Choroid plexus epithelial cell (primary cell): ENCODE data around the gene CLSTN1.

Experiments
- DNase-seq: peaks from one replicate; pipeline ENCODE4 v3.0.0-alpha.2; 2010; ENCODE audit warnings: low read depth
- H3K4me3 ChIP-seq: 2 replicates; pipeline ENCODE4 v1.5.1; 2011; ENCODE audit warnings: low read depth, mild to moderate bottlenecking, control low read depth, low read length, moderate library complexity
- TF ChIP-seq, protein P1 (sequence below): conservative IDR thresholded peaks from 2 replicates; pipeline ENCODE4 v1.5.1; 2011; ENCODE audit warnings: low read depth, mild to moderate bottlenecking, control low read depth, inconsistent platforms, low read length, moderate library complexity

The CLSTN1 gene

GRCh38 chr1:9729523-9729922, 94.2 kb downstream of the CLSTN1 start:
- no peak for DNase-seq
- no peak overlapping the region for H3K4me3 ChIP-seq
- TF ChIP-seq, protein P1, sequence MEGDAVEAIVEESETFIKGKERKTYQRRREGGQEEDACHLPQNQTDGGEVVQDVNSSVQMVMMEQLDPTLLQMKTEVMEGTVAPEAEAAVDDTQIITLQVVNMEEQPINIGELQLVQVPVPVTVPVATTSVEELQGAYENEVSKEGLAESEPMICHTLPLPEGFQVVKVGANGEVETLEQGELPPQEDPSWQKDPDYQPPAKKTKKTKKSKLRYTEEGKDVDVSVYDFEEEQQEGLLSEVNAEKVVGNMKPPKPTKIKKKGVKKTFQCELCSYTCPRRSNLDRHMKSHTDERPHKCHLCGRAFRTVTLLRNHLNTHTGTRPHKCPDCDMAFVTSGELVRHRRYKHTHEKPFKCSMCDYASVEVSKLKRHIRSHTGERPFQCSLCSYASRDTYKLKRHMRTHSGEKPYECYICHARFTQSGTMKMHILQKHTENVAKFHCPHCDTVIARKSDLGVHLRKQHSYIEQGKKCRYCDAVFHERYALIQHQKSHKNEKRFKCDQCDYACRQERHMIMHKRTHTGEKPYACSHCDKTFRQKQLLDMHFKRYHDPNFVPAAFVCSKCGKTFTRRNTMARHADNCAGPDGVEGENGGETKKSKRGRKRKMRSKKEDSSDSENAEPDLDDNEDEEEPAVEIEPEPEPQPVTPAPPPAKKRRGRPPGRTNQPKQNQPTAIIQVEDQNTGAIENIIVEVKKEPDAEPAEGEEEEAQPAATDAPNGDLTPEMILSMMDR: no peak

DNA sequence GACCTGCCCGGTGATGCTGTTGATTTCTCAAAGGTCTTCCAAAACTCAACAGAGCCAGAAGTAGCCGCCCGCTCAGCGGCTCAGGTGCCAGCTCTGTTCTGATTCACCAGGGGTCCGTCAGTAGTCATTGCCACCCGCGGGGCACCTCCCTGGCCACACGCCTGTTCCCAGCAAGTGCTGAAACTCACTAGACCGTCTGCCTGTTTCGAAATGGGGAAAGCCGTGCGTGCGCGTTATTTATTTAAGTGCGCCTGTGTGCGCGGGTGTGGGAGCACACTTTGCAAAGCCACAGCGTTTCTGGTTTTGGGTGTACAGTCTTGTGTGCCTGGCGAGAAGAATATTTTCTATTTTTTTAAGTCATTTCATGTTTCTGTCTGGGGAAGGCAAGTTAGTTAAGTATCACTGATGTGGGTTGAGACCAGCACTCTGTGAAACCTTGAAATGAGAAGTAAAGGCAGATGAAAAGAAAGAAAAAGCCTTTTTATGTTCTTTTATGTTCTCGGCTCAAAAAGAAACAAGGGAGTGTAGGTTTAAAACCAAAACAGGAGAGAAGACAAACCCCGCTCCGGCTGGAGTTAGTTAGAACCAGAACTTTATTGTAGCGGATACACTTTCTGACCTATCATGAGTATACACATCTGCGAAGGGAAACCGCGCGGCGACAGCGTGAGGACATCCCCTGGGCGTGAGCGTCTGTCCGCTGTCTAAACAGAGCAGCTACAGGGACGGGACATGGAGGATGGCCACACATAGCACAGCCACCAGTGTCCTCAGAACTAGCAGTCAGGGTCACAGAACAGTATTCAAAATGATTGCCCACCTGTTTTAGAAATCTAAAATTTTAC, 95.1 kb downstream of the CLSTN1 start:
- TF ChIP-seq, protein P1: no peak
- no peak for DNase-seq
- H3K4me3 ChIP-seq: no peak overlapping the region

DNA sequence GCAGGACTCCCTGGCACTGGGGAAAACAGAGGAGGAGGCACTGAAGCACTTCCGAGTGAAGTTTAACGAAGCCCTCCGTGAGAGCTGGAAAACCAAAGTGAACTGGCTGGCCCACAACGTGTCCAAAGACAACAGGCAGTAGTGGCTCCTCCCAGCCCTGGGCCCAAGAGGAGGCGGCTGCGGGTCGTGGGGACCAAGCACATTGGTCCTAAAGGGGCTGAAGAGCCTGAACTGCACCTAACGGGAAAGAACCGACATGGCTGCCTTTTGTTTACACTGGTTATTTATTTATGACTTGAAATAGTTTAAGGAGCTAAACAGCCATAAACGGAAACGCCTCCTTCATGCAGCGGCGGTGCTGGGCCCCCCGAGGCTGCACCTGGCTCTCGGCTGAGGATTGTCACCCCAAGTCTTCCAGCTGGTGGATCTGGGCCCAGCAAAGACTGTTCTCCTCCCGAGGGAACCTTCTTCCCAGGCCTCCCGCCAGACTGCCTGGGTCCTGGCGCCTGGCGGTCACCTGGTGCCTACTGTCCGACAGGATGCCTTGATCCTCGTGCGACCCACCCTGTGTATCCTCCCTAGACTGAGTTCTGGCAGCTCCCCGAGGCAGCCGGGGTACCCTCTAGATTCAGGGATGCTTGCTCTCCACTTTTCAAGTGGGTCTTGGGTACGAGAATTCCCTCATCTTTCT, 96.7 kb downstream of the CLSTN1 start:
- H3K4me3 ChIP-seq: no peak overlapping the region
- no peak for DNase-seq
- TF ChIP-seq, protein P1: no peak

DNA sequence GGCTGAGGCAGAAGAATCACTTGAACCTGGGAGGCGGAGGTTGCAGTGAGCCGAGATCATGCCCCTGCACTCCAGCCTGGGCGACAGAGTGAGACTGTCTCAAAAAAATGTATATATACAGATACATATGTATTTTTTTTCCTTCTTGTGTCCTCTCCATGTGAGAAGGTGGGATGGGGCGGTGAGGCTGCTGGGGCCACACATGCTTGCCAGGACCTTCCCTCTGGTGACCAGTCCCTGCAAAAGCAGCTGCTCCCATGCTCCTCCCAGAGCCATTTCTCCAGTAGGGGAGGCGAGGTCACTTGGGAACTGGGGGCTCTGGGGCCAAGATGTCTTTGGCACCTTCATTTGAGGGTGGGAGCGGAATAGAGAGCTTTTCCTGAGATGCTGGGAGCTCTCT, 97.4 kb downstream of the CLSTN1 start:
- TF ChIP-seq, protein P1: no peak
- no peak for DNase-seq
- no peak overlapping the region for H3K4me3 ChIP-seq

DNA sequence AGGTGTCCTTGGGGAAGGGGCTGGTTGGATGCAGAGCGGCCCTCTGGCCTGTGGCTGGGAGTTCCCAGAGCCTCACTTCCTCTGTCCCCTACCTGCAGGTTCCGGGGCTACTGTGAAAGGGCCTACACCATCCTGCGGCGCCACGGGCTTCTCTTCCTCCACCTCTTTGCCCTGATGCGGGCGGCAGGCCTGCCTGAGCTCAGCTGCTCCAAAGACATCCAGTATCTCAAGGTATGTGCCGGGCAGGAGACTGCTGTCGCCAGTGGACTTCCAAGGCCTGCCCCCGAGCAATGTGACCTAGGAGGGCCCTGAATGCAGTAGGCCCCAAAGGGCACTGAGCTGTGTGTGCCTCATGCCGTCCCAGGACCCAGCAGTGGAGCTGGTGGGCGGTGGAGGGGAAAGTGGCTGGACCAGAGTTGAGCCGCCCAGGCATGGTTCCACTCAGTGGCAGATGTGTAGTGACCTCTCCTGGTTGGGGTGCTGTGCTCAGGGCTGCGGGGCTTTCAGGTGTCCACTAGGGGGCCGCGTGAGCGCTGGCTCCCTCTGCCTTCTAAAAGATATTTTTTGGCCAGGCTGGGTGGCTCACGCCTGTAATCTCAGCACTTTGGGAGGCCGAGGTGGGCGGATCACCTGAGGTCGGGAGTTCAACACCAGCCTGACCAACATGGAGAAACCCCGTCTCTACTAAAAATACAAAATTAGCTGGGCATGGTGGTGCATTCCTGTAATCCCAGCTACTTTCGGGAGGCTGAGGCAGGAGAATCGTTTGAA, 98.9 kb downstream of the CLSTN1 start:
- TF ChIP-seq, protein P1: peak; percentile 90
- peak; percentile 71 for DNase-seq
- H3K4me3 ChIP-seq: no peak overlapping the region

GRCh38 chr1:9723926-9724325, 99.8 kb downstream of the CLSTN1 start:
- H3K4me3 ChIP-seq: no peak overlapping the region
- TF ChIP-seq, protein P1: no peak
- DNase-seq: no peak
